ENCODE results near the gene SDK1. TPM values are rescaled to one million over a fixed set of nuclear protein-coding genes. Genes with fewer than 3 reads are reported as not detected.

The SDK1 gene
- total RNA-seq, 1 donor = 0.36 TPM

DNA sequence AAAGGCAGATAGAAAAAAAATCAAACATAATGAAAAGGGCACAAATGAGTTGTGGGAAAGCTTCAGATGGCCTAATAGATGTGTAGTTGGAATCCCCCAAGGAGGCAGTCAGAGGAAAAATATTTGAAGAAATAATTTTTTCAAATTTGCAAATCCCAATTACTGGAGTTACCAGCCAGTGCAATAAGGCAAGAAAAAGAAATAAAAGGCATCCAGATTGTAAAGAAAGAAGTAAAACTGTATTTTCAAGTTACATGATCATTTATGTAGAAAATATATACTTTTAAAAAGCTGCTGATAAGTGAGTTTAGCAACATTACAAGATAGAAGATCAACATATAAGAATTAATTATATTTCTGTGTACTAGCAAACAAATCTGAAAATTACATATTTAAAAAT is 329.0 kb downstream of the SDK1 start:
- TF ChIP-seq, protein P1, sequence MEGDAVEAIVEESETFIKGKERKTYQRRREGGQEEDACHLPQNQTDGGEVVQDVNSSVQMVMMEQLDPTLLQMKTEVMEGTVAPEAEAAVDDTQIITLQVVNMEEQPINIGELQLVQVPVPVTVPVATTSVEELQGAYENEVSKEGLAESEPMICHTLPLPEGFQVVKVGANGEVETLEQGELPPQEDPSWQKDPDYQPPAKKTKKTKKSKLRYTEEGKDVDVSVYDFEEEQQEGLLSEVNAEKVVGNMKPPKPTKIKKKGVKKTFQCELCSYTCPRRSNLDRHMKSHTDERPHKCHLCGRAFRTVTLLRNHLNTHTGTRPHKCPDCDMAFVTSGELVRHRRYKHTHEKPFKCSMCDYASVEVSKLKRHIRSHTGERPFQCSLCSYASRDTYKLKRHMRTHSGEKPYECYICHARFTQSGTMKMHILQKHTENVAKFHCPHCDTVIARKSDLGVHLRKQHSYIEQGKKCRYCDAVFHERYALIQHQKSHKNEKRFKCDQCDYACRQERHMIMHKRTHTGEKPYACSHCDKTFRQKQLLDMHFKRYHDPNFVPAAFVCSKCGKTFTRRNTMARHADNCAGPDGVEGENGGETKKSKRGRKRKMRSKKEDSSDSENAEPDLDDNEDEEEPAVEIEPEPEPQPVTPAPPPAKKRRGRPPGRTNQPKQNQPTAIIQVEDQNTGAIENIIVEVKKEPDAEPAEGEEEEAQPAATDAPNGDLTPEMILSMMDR (IDR thresholded peaks at IDR 0.05; ENCODE audit: extremely low read depth, low read depth, low read length) = no peak
- H2AFZ ChIP-seq (ENCODE audit: low read length) = no peak overlapping the region
- H3K36me3 ChIP-seq (ENCODE audit: insufficient read depth, low read length) = no peaks in the 10 kb centered on the region
- H3K4me2 ChIP-seq (ENCODE audit: insufficient read depth, low read length) = no peak overlapping the region
- H4K20me1 ChIP-seq (ENCODE audit: insufficient read depth, low read length) = no peaks in the 10 kb centered on the region
- H3K4me3 ChIP-seq (ENCODE audit: insufficient read depth, low read length) = no peak overlapping the region
- H3K4me1 ChIP-seq (ENCODE audit: insufficient read depth, low read length) = no peaks in the 10 kb centered on the region
- peaks cover 3% of the 10 kb centered on the region for H3K9me3 ChIP-seq (ENCODE audit: low read depth, low read length)
- no peaks in the 10 kb centered on the region for H3K79me2 ChIP-seq (ENCODE audit: insufficient read depth, low read length)
- no peak for DNase-seq (ENCODE audit: insufficient read length, low spot score, missing footprints)
- no peak overlapping the region for H3K27ac ChIP-seq (ENCODE audit: low read depth, low read length)
- H3K27me3 ChIP-seq (ENCODE audit: insufficient read depth, low read length) = no peaks in the 10 kb centered on the region

DNA sequence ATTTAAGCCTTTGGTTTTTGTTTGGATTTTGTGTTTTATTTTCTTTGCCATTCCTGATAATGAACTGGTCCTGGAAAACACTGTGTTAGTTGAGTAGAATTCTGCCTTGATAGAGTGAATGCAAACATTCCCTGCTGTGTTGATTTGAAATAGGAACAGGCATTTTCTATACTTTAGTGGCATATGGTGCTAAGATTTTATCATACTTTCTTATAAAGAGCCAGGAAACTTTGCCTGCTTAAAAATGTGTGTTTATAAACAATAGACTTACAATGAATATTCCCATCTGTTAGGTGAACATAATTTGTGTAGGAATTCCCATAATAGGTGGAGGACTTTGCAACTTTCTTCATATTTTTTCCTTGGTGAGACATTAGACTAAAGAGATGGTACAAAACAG is 333.3 kb downstream of the SDK1 start:
- H3K4me3 ChIP-seq (ENCODE audit: insufficient read depth, low read length) = no peak overlapping the region
- TF ChIP-seq, protein P1 (IDR thresholded peaks at IDR 0.05; ENCODE audit: extremely low read depth, low read depth, low read length) = no peak
- no peaks in the 10 kb centered on the region for H3K79me2 ChIP-seq (ENCODE audit: insufficient read depth, low read length)
- no peaks in the 10 kb centered on the region for H4K20me1 ChIP-seq (ENCODE audit: insufficient read depth, low read length)
- DNase-seq (ENCODE audit: insufficient read length, low spot score, missing footprints) = no peak
- no peak overlapping the region for H3K27ac ChIP-seq (ENCODE audit: low read depth, low read length)
- no peaks in the 10 kb centered on the region for H3K36me3 ChIP-seq (ENCODE audit: insufficient read depth, low read length)
- H3K27me3 ChIP-seq (ENCODE audit: insufficient read depth, low read length) = no peaks in the 10 kb centered on the region
- no peak overlapping the region for H3K4me2 ChIP-seq (ENCODE audit: insufficient read depth, low read length)
- no peaks in the 10 kb centered on the region for H3K4me1 ChIP-seq (ENCODE audit: insufficient read depth, low read length)
- no peak overlapping the region for H2AFZ ChIP-seq (ENCODE audit: low read length)
- H3K9me3 ChIP-seq (ENCODE audit: low read depth, low read length) = peaks cover 3% of the 10 kb centered on the region

DNA sequence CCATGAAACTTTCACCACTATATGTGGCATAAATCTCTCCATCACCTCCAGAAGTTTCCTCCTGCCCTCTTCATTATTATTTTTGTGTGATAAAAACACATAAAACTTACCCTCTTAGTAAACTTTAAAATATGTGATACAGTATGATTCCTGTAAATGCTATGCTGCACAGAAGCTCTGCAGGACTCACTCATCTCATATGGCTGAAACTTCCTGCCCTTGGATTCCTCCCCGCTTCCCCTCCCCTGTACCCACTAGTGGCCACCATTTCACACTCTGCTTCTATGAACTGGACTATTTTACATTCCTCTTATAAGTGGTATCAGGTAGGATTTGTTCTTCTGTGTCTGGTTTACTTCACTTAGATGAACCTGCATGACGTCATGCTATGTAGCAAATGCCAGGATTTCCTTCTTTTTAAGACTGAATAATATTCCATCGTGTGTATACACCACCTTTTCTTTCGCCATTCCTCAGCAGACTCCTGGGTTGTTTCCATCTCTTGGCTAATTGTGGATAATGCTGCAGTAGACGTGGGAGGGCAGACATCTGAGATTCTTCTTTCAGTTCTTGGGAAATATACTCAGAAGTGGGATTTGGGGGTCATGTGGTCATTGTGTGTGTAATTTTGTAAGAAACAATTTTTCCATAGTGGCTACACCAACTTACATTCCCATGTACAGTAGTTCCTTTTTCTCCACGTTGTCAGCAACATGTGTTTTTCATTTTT is 335.2 kb downstream of the SDK1 start:
- no peaks in the 10 kb centered on the region for H3K79me2 ChIP-seq (ENCODE audit: insufficient read depth, low read length)
- TF ChIP-seq, protein P1 (IDR thresholded peaks at IDR 0.05; ENCODE audit: extremely low read depth, low read depth, low read length) = no peak
- no peak overlapping the region for H3K4me2 ChIP-seq (ENCODE audit: insufficient read depth, low read length)
- no peaks in the 10 kb centered on the region for H3K9me3 ChIP-seq (ENCODE audit: low read depth, low read length)
- H3K4me3 ChIP-seq (ENCODE audit: insufficient read depth, low read length) = no peak overlapping the region
- H3K36me3 ChIP-seq (ENCODE audit: insufficient read depth, low read length) = no peaks in the 10 kb centered on the region
- H2AFZ ChIP-seq (ENCODE audit: low read length) = peak overlapping the region; percentile 21
- H3K27ac ChIP-seq (ENCODE audit: low read depth, low read length) = no peak overlapping the region
- H4K20me1 ChIP-seq (ENCODE audit: insufficient read depth, low read length) = no peaks in the 10 kb centered on the region
- H3K27me3 ChIP-seq (ENCODE audit: insufficient read depth, low read length) = no peaks in the 10 kb centered on the region
- no peak for DNase-seq (ENCODE audit: insufficient read length, low spot score, missing footprints)
- H3K4me1 ChIP-seq (ENCODE audit: insufficient read depth, low read length) = no peaks in the 10 kb centered on the region

DNA sequence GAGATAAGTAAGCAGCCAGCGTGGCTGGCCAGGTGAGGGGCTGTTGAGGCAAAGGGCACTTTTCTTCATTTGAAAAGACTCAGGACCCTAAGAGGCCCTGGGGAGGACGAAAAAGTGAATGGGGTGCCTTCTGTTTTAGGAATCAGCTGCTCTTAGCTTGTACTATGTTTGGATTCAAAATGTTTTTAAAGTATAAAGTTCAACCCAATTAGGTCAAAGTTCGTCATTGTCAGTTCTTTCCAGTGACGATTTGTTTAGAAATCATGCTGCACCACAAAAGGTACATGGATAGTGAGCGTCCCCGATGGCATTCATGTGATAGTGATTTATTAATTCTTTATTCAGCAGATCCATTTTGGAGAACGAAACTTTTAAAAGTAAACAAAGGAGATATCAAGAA is 338.2 kb downstream of the SDK1 start:
- H3K4me3 ChIP-seq (ENCODE audit: insufficient read depth, low read length) = no peak overlapping the region
- no peaks in the 10 kb centered on the region for H3K4me1 ChIP-seq (ENCODE audit: insufficient read depth, low read length)
- TF ChIP-seq, protein P1 (IDR thresholded peaks at IDR 0.05; ENCODE audit: extremely low read depth, low read depth, low read length) = no peak
- no peak for DNase-seq (ENCODE audit: insufficient read length, low spot score, missing footprints)
- no peak overlapping the region for H2AFZ ChIP-seq (ENCODE audit: low read length)
- no peaks in the 10 kb centered on the region for H3K36me3 ChIP-seq (ENCODE audit: insufficient read depth, low read length)
- no peaks in the 10 kb centered on the region for H3K9me3 ChIP-seq (ENCODE audit: low read depth, low read length)
- H3K4me2 ChIP-seq (ENCODE audit: insufficient read depth, low read length) = no peak overlapping the region
- no peaks in the 10 kb centered on the region for H3K27me3 ChIP-seq (ENCODE audit: insufficient read depth, low read length)
- H4K20me1 ChIP-seq (ENCODE audit: insufficient read depth, low read length) = no peaks in the 10 kb centered on the region
- no peak overlapping the region for H3K27ac ChIP-seq (ENCODE audit: low read depth, low read length)
- H3K79me2 ChIP-seq (ENCODE audit: insufficient read depth, low read length) = no peaks in the 10 kb centered on the region

Data from osteoblast (primary cell).